Lung microvascular endothelial cell (primary cell): ENCODE results near the gene AJM1. TPM values are rescaled to one million over a fixed set of nuclear protein-coding genes. Genes with fewer than 3 reads are reported as not detected.
"Not testable (repeated sequence)": the region's sequence is repeated elsewhere in the genome, so short reads cannot be mapped to it uniquely, and the experiment has no call there.

Experiments used
- DNase-seq, 2 donors: peaks; one replicate each; pipeline versions ENCODE4 v3.0.0 to v3.0.0-alpha.2; 2010; ENCODE audit warnings: low read depth in 2 of 2
- total RNA-seq: library from RNA; depleted of rRNA; stranded (reverse); fragments of >200 nt; gene quantifications from 2 replicates; pipeline ENCODE4 v1.2.1, GENCODE V29; 2014

AJM1 gene
- total RNA-seq = 0.44 and 1.4 TPM in 2 replicates

DNA sequence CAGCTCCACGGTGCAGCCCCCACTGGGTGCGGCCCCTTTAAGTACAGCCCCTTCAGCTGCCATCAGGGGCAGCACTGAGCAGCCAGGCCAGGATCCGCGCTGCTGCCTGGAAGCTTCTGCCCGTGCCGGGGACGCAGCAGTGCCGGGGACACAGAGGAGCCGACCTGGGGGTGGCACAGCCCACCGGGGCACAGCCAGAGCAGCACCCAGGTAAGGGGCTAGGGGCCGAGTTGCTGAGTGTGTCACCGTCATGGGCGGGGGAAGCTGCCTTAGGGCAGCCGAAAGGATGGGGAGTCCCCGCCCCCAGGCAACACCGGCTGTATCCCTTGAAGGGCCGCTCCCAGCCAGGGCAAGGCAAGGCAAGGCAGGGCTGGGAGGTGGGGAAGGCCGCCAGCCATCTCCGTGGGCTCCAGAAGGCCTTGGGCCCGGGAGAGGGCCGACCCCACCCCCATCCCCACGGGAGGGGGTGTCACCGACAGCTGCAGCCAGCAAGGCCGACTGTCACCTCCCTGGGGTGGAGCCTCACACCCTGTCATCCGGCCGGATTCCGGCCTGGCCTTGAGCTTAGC, at the start of gene AJM1:
TSS of gene AJM1 (plus strand) at position 99 of the 569 bp plus-strand sequence. CDS start 1,937 bp downstream, outside the sequence.
- DNase-seq = peak; percentile 79 to 84

DNA sequence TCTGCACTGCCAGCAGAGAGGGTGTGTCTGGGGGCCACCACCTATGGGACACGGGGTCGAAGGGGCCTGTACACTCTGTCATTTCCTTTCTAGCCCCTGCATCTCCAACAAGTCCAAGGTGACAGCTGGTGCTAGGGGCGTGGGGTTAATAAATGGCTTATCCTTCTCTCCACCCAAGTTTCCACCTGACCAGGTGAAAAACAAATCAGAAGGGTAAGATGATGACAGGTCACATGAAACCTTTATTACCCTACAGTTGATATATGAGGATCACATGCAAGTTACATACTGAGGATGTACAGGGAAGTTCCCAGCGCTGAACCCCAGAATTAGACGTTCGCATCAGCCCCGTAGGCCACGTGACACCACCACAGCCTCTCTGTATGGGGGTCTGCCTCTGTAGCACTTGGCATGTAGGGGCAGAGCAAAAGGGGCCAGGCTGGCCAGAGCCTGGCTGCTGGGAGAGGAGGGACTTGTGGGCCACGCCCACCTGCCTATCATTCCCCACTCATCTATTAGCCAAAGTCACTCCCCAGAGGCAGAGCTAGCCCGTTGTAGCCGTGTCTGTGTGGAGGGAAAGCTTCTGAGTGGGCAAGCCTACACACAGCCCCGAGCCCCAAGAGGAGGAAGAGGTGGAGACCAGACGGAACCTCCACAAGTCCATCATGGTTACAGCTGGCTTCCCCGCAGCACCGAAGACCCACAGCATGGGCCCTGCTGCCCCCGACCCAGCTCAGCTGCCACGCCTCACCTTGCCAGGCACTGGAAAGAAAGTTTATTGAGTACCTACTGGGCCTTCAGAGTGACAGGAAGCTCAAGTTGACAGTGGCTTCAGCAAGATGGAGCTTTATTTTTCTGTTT, 49.0 kb upstream of the AJM1 start:
- DNase-seq = peak in 1 of 2 donors; percentile 19

GRCh38 chr9:136794281-136794999, 47.8 kb upstream of the AJM1 start:
- DNase-seq = no peak

DNA sequence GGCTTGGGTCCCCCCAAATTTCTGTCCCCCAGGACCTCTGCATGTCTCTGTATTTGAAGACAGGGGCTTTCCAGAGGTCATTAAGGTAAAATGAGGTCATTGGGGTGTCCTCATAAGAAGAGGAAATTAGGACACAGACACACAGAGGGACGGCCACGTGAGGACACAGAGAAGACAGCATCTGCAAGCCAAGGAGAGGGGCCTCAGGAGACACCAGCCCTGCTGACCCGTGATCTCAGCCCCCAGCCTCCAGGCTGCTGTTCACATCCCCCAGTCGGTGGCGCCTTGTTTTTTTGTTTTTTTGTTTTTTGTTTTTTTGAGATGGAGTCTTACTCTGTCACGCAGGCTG, 47.3 kb upstream of the AJM1 start:
- DNase-seq = no peak

DNA sequence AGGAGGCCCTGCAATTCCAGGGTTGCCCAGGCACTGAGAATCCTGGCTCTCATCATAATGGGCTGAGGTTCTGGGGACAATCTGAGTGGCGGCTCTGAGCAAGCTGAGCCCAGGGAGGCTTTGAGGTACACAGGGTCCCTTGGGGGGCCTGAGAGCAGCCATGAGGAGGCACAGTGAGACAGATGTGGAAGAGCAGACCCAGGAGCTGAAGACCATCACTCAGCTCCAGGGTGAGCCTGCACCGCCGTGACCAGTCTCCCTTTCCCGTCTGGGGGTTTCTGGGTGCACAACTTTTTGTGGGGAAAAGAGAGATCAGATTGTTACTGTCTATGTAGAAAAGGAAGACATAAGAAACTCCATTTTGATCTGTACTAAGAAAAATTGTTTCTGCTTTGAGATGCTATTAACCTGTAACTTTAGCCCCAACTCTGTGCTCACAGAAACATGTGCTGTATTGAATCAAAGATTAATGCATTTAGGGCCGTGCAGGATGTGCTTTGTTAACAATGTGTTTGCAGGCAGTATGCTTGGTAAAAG, 46.0 kb upstream of the AJM1 start, which contains the start of gene CCDC183:
TSS of gene CCDC183 (plus strand) at position 101 of the 537 bp plus-strand sequence. CDS start at position 161, 60 bp downstream.
- DNase-seq = no peak

DNA sequence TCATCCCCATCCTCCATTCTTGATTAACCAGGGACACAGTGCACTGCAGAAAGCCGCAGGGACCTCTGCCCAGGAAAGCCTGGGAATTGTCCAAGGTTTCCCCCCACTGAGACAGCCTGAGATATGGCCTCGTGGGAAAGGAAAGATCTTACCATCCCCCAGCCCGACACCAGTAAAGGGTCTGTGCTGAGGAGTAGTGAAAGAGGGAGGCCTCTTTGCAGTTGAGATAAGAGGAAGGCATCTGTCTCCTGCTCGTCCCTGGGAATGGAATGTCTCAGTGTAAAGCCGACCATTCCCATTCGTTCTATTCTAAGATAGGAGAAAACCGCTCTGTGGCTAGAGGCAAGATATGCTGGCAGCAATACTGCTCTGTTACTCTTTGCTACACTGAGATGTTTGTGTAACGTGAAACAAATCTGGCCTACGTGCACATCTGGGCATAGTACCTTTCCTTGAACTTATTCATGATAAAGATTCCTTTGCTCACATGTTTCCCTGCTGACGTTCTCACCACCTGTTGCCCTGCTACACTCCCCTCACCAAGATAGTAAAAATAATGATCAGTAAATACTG, 45.4 kb upstream of the AJM1 start:
- not testable (repeated sequence) for DNase-seq

DNA sequence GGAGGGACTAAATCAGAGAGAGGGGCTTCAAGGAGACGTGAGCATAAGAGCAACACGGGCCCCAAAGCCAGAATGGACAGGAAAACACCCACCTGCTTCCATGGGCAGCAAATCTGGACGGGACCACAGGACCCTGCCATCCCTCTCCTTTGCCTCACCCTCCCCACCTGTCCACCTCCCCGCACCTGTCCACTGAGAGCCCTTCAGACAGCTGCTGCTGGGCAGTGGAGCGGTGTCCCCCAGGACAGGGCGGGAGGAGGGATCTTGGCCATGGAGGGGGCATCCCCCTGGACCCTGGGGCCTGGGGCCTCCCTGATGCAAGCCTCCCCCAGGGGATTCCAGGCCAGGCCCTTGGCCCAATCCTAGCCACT, 43.6 kb upstream of the AJM1 start:
- no peak for DNase-seq

DNA sequence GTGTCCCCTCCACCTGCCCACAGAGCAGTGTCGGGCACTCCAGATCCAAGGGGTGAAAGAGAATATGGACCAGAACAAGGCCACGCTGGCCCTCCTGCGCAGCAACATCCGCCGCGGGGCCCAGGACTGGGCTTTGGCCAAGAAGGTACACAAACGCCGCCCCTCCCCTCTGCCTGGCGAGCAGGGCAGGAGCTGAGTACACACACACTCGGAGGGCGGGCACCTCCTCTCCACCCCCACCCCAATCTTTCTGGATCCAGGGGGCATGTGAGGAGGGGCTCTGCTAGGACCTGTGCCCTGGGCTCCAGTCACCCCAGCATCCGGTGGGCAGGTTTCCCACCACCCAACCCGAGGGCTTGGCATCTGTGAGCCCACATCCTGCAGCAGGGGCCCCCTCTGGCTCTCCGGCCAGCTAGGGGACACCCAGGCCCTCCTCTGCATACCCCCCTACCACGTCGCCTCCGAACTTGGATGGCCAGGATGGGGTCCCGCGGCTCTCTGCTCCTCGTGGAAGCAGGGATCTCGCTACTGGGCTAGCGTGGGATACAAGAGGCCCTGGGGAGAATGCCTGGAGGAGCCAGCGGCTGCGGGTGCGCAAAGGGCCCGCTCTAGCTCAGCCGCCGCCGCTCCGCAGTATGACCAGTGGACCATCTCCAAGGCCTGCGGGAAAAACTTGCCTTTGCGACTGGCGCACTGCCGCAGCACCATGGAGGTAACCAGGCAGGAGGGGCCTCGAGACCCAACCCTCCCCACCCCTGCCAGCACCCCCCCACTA, 43.0 kb upstream of the AJM1 start:
- DNase-seq = no peak

GRCh38 chr9:136799854-136800657, 42.2 kb upstream of the AJM1 start:
- DNase-seq = peak; percentile 40 to 76

DNA sequence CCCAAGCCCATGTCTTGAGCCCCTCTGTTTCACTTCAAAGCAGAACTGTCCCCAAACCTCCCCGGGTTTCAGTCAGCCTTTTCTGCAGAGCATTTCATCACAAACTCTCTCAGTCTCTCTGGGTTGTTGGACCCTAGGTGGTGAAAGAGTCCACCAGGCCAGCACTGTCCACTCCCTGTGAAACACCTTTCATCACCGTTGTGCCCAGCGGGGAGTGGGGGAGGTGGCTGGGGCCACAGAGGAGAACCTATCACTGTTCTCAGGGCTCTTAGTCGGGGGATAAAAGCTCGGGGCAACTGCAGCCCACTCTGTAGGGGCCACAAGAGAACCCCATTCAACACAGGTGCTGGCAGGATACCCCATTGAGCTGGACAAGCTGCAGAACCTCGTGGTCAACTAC, 40.0 kb upstream of the AJM1 start:
- DNase-seq = no peak

GRCh38 chr9:136803009-136803550, 39.2 kb upstream of the AJM1 start:
- not testable (repeated sequence) for DNase-seq

- DNase-seq = no peak
These were observed 38.4 kb upstream of the AJM1 start for GRCh38 chr9:136803551-136804508.

DNA sequence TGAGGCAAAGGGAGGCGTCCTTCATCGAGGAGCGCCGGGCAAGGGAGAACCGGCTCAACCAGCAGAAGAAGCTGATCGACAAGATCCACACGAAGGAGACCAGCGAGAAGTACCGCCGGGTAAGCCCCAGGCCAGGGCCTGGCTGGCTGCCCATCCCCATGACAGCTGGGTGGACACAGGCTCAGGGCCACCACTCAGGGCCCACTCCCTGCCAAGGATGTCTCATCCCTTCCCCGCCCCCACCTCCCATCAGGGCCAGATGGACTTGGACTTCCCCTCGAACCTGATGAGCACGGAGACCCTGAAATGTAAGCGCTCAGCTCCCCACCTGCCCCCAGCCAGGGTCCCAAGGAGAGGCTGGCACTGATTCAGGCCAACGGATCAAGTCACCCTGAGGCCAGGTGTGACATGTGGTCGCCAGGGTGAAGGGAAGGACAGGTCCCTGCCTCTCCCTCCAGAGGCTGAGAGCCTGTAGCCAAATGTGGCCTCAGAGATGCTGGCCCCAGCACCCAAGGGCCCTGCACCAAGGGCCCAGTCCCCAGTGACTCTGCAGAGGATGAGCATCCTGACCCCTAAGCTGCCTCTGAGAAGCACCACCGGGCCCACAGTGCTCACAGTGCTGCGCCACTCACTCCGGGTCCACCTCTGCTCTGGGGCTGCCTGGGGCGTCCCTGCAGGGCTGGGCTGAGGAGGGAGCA, 37.6 kb upstream of the AJM1 start:
- DNase-seq = no peak

DNA sequence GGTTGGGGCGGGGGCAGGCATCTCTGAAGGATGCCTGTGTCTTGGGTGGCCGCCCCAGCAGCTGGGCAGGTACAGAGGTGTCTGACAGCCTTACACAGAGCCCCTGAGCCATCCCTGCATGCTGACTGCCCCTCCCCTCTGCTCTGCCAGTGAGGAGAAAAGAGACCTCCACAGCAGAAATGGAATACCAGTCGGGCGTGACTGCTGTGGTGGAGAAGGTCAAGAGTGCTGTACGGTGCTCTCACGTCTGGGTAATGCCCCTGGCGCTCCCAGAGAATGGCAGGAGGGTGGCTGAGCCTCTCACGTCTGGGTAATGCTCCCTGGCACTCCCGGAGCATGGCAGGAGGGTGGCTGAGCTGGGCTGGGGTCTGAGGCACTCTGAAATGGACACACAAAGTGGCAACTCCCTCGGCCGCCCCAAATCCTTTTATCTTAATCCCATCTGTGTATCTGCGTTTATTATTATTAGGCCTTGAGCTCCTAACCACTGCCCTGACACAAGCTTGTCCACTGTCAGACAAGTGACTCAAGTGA, 37.0 kb upstream of the AJM1 start:
- no peak for DNase-seq

- no peak for DNase-seq
These were observed 36.2 kb upstream of the AJM1 start for GRCh38 chr9:136806067-136806466.

- no peak for DNase-seq
These were observed 35.6 kb upstream of the AJM1 start for GRCh38 chr9:136806631-136807201.
